A549 (cell line): ENCODE data around the gene PEX7. TPM values are rescaled to one million over a fixed set of nuclear protein-coding genes. Genes with fewer than 3 reads are reported as not detected.

Experiments
- ATAC-seq, 2 experiments: fragments of 200-7000 bp in 1 of 2; fragments of >200 bp in 1 of 2; cut with Nextera tagmentation in 1 of 2; cut with Tn5 transposase in 1 of 2; 3 replicates each; pipeline versions ENCODE4 v1.8.0 to v1.9.1; 2018 to 2020; ENCODE audit warnings: mild to moderate bottlenecking in 1 of 2, moderate library complexity in 1 of 2
- CTCF ChIA-PET: fragments of 300-600 bp; sonication (Branson Sonifier 250); formaldehyde crosslinking; extraction: SDS; loops from one replicate; lab custom pipeline; 2021; ENCODE audit warnings: antibody characterized with exemption, inconsistent platforms; lab: Yijun Ruan, JAX
- POLR2A ChIA-PET: fragments of 350-600 bp; formaldehyde crosslinking; extraction: SDS; loops from one replicate; lab custom pipeline; 2021; ENCODE audit warnings: antibody characterized with exemption, inconsistent platforms; lab: Yijun Ruan, JAX
- DNase-seq, 2 experiments: peaks; one replicate each; pipeline versions ENCODE4 v3.0.0 to v3.0.0-alpha.2; 2011 to 2016; ENCODE audit warnings: low read depth in 1 of 2, low spot score in 1 of 2
- FAIRE-seq: peaks from 2 replicates; lab custom pipeline; 2011; peaks lifted over from hg19 to GRCh38; lab: Jason Lieb, UNC
- H3K27ac ChIP-seq, 2 experiments: fragments of >200 bp; sonication (Bioruptor Twin); formaldehyde crosslinking; 3 replicates each; pipeline ENCODE4 v1.5.1; 2016 to 2017
- H3K4me1 ChIP-seq: fragments of >200 bp; sonication (Bioruptor Twin); formaldehyde crosslinking; 3 replicates; pipeline ENCODE4 v1.6.1; 2016
- H3K4me2 ChIP-seq: fragments of >200 bp; sonication (Bioruptor Twin); formaldehyde crosslinking; 3 replicates; pipeline ENCODE4 v1.6.1; 2016
- H3K4me3 ChIP-seq: fragments of >200 bp; sonication (Bioruptor Twin); formaldehyde crosslinking; 3 replicates; pipeline ENCODE4 v1.5.1; 2016
- H3K9me3 ChIP-seq: fragments of >200 bp; sonication (Bioruptor Twin); formaldehyde crosslinking; 3 replicates; pipeline ENCODE4 v1.6.1; 2016
- CEBPB ChIP-seq, 2 experiments: fragments of >200 bp in 1 of 2; sonication (Bioruptor Twin) in 1 of 2; formaldehyde crosslinking in 1 of 2; IDR thresholded peaks; 2 replicates each; pipeline ENCODE4 v1.6.1; 2012 to 2016
- CHD2 ChIP-seq: fragments of 150-350 bp; IDR thresholded peaks from 2 replicates; pipeline ENCODE4 v1.6.1; 2014; ENCODE audit warnings: low read length; ENCODE audit not compliant: partially characterized antibody
- EHF ChIP-seq: fragments of 250-450 bp; sonication (Bioruptor Pico); IDR thresholded peaks from 2 replicates; pipeline ENCODE4 v1.5.0; 2020; ENCODE audit warnings: mild to moderate bottlenecking
- EHMT2 ChIP-seq: fragments of 200-600 bp; sonication (generic); IDR thresholded peaks from 2 replicates; pipeline ENCODE4 v1.6.1; 2016; ENCODE audit warnings: antibody characterized with exemption, low read depth, mild to moderate bottlenecking, moderate library complexity
- ESRRA ChIP-seq: fragments of 150-350 bp; IDR thresholded peaks from 2 replicates; pipeline ENCODE4 v1.6.1; 2014; ENCODE audit warnings: mild to moderate bottlenecking, low read length, borderline replicate concordance
- FOSB ChIP-seq: fragments of 250-450 bp; sonication (Bioruptor Pico); IDR thresholded peaks from 2 replicates; pipeline ENCODE4 v1.5.0; 2020; ENCODE audit warnings: mild to moderate bottlenecking, moderate library complexity
- FOXS1 ChIP-seq: fragments of 250-450 bp; sonication (Bioruptor Pico); IDR thresholded peaks from 2 replicates; pipeline ENCODE4 v1.5.0; 2020; ENCODE audit warnings: mild to moderate bottlenecking, moderate library complexity
- HDAC2 ChIP-seq: fragments of 200-600 bp; sonication (generic); IDR thresholded peaks from 2 replicates; pipeline ENCODE4 v1.6.1; 2016
- HMGXB4 ChIP-seq: fragments of 250-450 bp; sonication (Bioruptor Pico); IDR thresholded peaks from 2 replicates; pipeline ENCODE4 v1.5.0; 2021; ENCODE audit warnings: mild to moderate bottlenecking, moderate library complexity, borderline replicate concordance
- KDM5A ChIP-seq: fragments of 200-600 bp; sonication (generic); IDR thresholded peaks from 2 replicates; pipeline ENCODE4 v1.6.1; 2016; ENCODE audit warnings: antibody characterized with exemption, mild to moderate bottlenecking
- MYC ChIP-seq: IDR thresholded peaks from 2 replicates; pipeline ENCODE4 v1.6.1; 2012; ENCODE audit warnings: mild to moderate bottlenecking, inconsistent platforms, low read length, improper control_type of control experiment, borderline replicate concordance
- POLR2A ChIP-seq: IDR thresholded peaks from 2 replicates; pipeline ENCODE4 v1.6.1; 2012; ENCODE audit warnings: mild to moderate bottlenecking, low read length
- POLR2AphosphoS2 ChIP-seq: conservative IDR thresholded peaks from 2 replicates; pipeline ENCODE4 v1.6.1; 2012; ENCODE audit warnings: low read length, improper control_type of control experiment, inconsistent platforms
- RFX5 ChIP-seq: fragments of 450-650 bp; IDR thresholded peaks from 2 replicates; pipeline ENCODE4 v1.7.1; 2014; ENCODE audit warnings: antibody characterized with exemption, mild to moderate bottlenecking, moderate library complexity
- TP53 ChIP-seq: fragments of 250-450 bp; sonication (Bioruptor Pico); IDR thresholded peaks from 2 replicates; pipeline ENCODE4 v1.5.0; 2021; ENCODE audit warnings: mild to moderate bottlenecking, moderate library complexity
- ZC3H11A ChIP-seq: fragments of 450-650 bp; IDR thresholded peaks from 2 replicates; pipeline ENCODE4 v1.6.1; 2014; ENCODE audit warnings: antibody characterized with exemption, mild to moderate bottlenecking
- WGBS: methylation state at CpG from one replicate; pipeline ENCODE4 v1.1.6; 2017; ENCODE audit errors: missing lambda C conversion rate; 5-methylcytosine and 5-hydroxymethylcytosine counted together
- polyA plus RNA-seq, 4 experiments: library from polyadenylated mRNA; depleted of rRNA in 3 of 4; stranded (reverse); fragments of >200 nt; fragmentation: RNase III in 1 of 4; extraction: RNeasy Plus Mini Kit Qiagen cat#74134 plus additional on column Dnase treatment in 1 of 4; gene quantifications; 2 replicates in 3 of 4; 3 replicates in 1 of 4; pipeline ENCODE4 v1.2.3, GENCODE V29; 2011 to 2017

Gene PEX7
- polyA plus RNA-seq, 2 of the 4 experiments (the other 2 are of a cell fraction), result 6.9 to 9.6 TPM

DNA sequence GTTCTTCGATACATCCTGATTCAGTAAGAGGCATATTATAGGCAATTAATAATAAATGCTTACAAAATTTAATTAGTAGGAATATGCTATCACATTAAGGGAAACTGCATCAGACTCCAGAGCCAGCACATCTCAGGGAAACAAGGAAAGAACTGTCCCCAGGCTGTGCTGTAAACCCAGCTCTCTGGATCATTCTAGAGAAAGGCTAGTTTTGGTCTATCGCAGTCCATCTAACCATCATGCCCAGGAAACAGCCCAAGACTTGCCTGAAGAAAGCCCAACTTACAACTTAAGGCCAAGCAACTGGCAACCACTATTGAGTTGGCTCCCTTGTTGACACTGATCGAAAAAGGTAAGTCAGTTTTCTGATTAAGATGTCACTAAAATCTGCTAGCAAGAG is 41.4 kb upstream of the PEX7 start:
- H3K4me1 ChIP-seq, result peaks cover 5% of the 10 kb centered on the region; the same call in 2 of the 3 replicates
- DNase-seq, result no peak
- no peak for ATAC-seq
- TF ChIP-seq EHF, result no peak
- no peak for TF ChIP-seq CHD2
- TF ChIP-seq TP53 (CRISPR knock-in tag), result no peak
- no peak for TF ChIP-seq MYC
- TF ChIP-seq FOXS1 (CRISPR knock-in tag), result no peak
- TF ChIP-seq EHMT2, result no peak
- TF ChIP-seq CEBPB (IDR thresholded peaks at IDR 0.05), result no peak
- TF ChIP-seq RFX5, result no peak
- no peak for TF ChIP-seq ESRRA
- TF ChIP-seq, all 56 proteins: peak for 0
- Histone ChIP-seq H3K4me2 (no peak overlapping the region), H3K27ac (no peak overlapping the region), H3K4me3 (no peak overlapping the region), H3K9me3 (no peaks in the 10 kb centered on the region)
- CTCF ChIA-PET, result interaction anchor here (0.7 to 2.2 kb wide), 2 partner anchors 10 to 11 kb away, joined by 3 to 7 read pairs; partner anchors contain the start of gene MAP3K5
- POLR2A ChIA-PET, result no interaction called here
- WGBS, result 95% methylated on average over 3 of the region's 3 CpGs
- FAIRE-seq, result no peak

GRCh38 chr6:136782021-136782770 is 40.2 kb upstream of the PEX7 start:
- FAIRE-seq, result no peak
- POLR2A ChIA-PET, result interaction anchor here (0.7 kb wide), 1 partner anchor 122 kb away, joined by 3 read pairs; no protein-coding TSS in a partner anchor
- no peak overlapping the region for H3K27ac ChIP-seq

GRCh38 chr6:136783021-136783420 is 39.4 kb upstream of the PEX7 start:
- no peak overlapping the region for H3K4me2 ChIP-seq
- ATAC-seq, result no peak
- no peaks in the 10 kb centered on the region for H3K9me3 ChIP-seq
- H3K27ac ChIP-seq, result no peak overlapping the region
- DNase-seq, result no peak
- H3K4me1 ChIP-seq, result peaks cover 8% of the 10 kb centered on the region; the same call in 2 of the 3 replicates
- 91% methylated on average over 6 of the region's 6 CpGs for WGBS
- ChIA-PET CTCF (interaction anchor here (2.4 kb wide), 1 partner anchor 9 kb away, joined by 7 read pairs; the partner anchor contains the start of gene MAP3K5), POLR2A (no interaction called here)
- H3K4me3 ChIP-seq, result no peak overlapping the region
- FAIRE-seq, result no peak
- no peak for TF ChIP-seq POLR2AphosphoS2
- TF ChIP-seq ZC3H11A, result no peak
- TF ChIP-seq MYC, result no peak
- TF ChIP-seq HMGXB4, result no peak
- TF ChIP-seq KDM5A, result no peak

More at GRCh38 chr6:136782021-136782770, 40.2 kb upstream of the PEX7 start:
- ATAC-seq (no peak), DNase-seq (no peak)
- Histone ChIP-seq H3K4me3 (no peak overlapping the region), H3K4me1 (peaks cover 5% of the 10 kb centered on the region; the same call in 2 of the 3 replicates), H3K9me3 (no peaks in the 10 kb centered on the region), H3K4me2 (no peak overlapping the region)
- TF ChIP-seq FOSB (CRISPR knock-in tag), result no peak
- TF ChIP-seq HDAC2, result no peak
- no peak for TF ChIP-seq ZC3H11A
- CTCF ChIA-PET, result interaction anchor here (0.7 to 2.4 kb wide), 3 partner anchors 10 to 11 kb away, joined by 3 to 7 read pairs (median 7); partner anchors contain the start of gene MAP3K5
- WGBS, result 81% methylated on average over 1 of the region's 1 CpG

GRCh38 chr6:136783495-136784270 is 38.7 kb upstream of the PEX7 start:
- H3K4me1 ChIP-seq, result peaks cover 12% of the 10 kb centered on the region; the same call in 2 of the 3 replicates
- CTCF ChIA-PET, result interaction anchor here (2.4 kb wide), 1 partner anchor 9 kb away, joined by 7 read pairs; the partner anchor contains the start of gene MAP3K5
- TF ChIP-seq POLR2A, result no peak
- TF ChIP-seq, all 56 proteins: peak for 0
- no peak for DNase-seq
- Histone ChIP-seq H3K27ac (no peak overlapping the region), H3K4me2 (no peak overlapping the region), H3K9me3 (no peaks in the 10 kb centered on the region), H3K4me3 (no peak overlapping the region)
- POLR2A ChIA-PET, result no interaction called here
- FAIRE-seq, result no peak
- ATAC-seq, result no peak
- 88% methylated on average over 9 of the region's 9 CpGs for WGBS
